Testis (tissue), 3 donors: ENCODE data around the gene SF3B2. TPM values are rescaled to one million over a fixed set of nuclear protein-coding genes. Genes with fewer than 3 reads are reported as not detected.

Source experiments
- DNase-seq: peaks from one replicate; pipeline ENCODE4 v3.0.0-alpha.2; 2019
- H3K27ac ChIP-seq, 2 donors: fragments of 200-600 bp; sonication (generic); one replicate each; pipeline ENCODE4 v1.5.1; 2019
- H3K27me3 ChIP-seq: fragments of 200-600 bp; sonication (generic); one replicate; pipeline ENCODE4 v1.5.1; 2019
- H3K36me3 ChIP-seq: fragments of 200-600 bp; sonication (generic); one replicate; pipeline ENCODE4 v1.5.1; 2017; ENCODE audit warnings: low read depth; ENCODE audit errors: missing control alignments
- H3K4me1 ChIP-seq: fragments of 200-600 bp; sonication (generic); one replicate; pipeline ENCODE4 v1.5.1; 2019
- H3K4me3 ChIP-seq, 2 donors: fragments of 200-600 bp; sonication (generic); one replicate each; pipeline ENCODE4 v1.5.1; 2017 to 2019
- H3K9me3 ChIP-seq: fragments of 200-600 bp; sonication (generic); one replicate; pipeline ENCODE4 v1.5.1; 2017
- POLR2A ChIP-seq: fragments of 450-650 bp; IDR thresholded peaks from one replicate; pipeline ENCODE4 v1.6.1; 2017; ENCODE audit warnings: antibody characterized with exemption, mild to moderate bottlenecking, moderate library complexity
- WGBS, 2 donors: methylation state at CpG; one replicate each; pipeline ENCODE4 v1.1.5; 2018; 5-methylcytosine and 5-hydroxymethylcytosine counted together
- intact Hi-C: fragments of 100-400 bp; cut with DNase I; formaldehyde crosslinking; loops from one replicate; pipeline ENCODE4 v1.15.1; 2023; ENCODE audit warnings: low total_unique reads
- polyA plus RNA-seq: library from polyadenylated mRNA; stranded (reverse); fragments of 350-450 nt; fragmentation: Illumina TruSeq; extraction: RNeasy Lipid Tissue Mini Kit (QIAGEN cat#74804); gene quantifications from one replicate; pipeline ENCODE4 v1.2.3, GENCODE V29; 2014; ENCODE audit warnings: low read depth, low replicate concordance; ENCODE audit not compliant: insufficient read depth
- total RNA-seq, 2 donors: library from RNA; depleted of rRNA; stranded (reverse); fragments of >200 nt; gene quantifications; one replicate each; pipeline ENCODE4 v1.2.3, GENCODE V29; 2016
- TF ChIP-seq, protein P1 (sequence below), 3 experiments: fragments of 450-650 bp in 2 of 3; fragments of 200-600 bp in 1 of 3; sonication (generic) in 1 of 3; IDR thresholded peaks; one replicate each; pipeline ENCODE4 v1.5.1; 2016 to 2019; ENCODE audit warnings: antibody characterized with exemption in 3 of 3, mild to moderate bottlenecking in 2 of 3, moderate library complexity in 1 of 3

SF3B2 gene
- total and polyA plus RNA-seq, 3 donors from 2014 or later: 307 to 341 (median 315) TPM

GRCh38 chr11:66070604-66071380, 18.6 kb downstream of the SF3B2 start:
- TF ChIP-seq POLR2A: no peak
- TF ChIP-seq, protein P1, sequence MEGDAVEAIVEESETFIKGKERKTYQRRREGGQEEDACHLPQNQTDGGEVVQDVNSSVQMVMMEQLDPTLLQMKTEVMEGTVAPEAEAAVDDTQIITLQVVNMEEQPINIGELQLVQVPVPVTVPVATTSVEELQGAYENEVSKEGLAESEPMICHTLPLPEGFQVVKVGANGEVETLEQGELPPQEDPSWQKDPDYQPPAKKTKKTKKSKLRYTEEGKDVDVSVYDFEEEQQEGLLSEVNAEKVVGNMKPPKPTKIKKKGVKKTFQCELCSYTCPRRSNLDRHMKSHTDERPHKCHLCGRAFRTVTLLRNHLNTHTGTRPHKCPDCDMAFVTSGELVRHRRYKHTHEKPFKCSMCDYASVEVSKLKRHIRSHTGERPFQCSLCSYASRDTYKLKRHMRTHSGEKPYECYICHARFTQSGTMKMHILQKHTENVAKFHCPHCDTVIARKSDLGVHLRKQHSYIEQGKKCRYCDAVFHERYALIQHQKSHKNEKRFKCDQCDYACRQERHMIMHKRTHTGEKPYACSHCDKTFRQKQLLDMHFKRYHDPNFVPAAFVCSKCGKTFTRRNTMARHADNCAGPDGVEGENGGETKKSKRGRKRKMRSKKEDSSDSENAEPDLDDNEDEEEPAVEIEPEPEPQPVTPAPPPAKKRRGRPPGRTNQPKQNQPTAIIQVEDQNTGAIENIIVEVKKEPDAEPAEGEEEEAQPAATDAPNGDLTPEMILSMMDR (IDR thresholded peaks at IDR 0.05): no peak

GRCh38 chr11:66071381-66071801, 19.2 kb downstream of the SF3B2 start:
- Histone ChIP-seq H3K27me3 (no peaks in the 10 kb centered on the region), H3K9me3 (no peaks in the 10 kb centered on the region), H3K27ac (peak overlapping the region; percentile 80 to 97), H3K4me1 (peaks cover 29% of the 10 kb centered on the region), H3K36me3 (no peaks in the 10 kb centered on the region), H3K4me3 (peak overlapping the region; percentile 89 to 94)
- WGBS, 2 donors: 13 to 20% methylated on average over 2 of the region's 2 CpGs
- intact Hi-C loops: no loop called here
- TF ChIP-seq POLR2A: no peak
- TF ChIP-seq, protein P1 (IDR thresholded peaks at IDR 0.05): no peak
- no peak for DNase-seq

More at GRCh38 chr11:66070604-66071380, 18.6 kb downstream of the SF3B2 start:
- no peaks in the 10 kb centered on the region for H3K27me3 ChIP-seq
- no peaks in the 10 kb centered on the region for H3K36me3 ChIP-seq
- H3K27ac ChIP-seq: peak overlapping the region; percentile 80 to 97
- no peaks in the 10 kb centered on the region for H3K9me3 ChIP-seq
- intact Hi-C loops: no loop called here
- peak; percentile 75 for DNase-seq
- peaks cover 29% of the 10 kb centered on the region for H3K4me1 ChIP-seq
- WGBS, 2 donors: 1 to 2% methylated on average over 12 to 36 of the region's 60 CpGs
- H3K4me3 ChIP-seq: peak overlapping the region; percentile 89 to 94

DNA sequence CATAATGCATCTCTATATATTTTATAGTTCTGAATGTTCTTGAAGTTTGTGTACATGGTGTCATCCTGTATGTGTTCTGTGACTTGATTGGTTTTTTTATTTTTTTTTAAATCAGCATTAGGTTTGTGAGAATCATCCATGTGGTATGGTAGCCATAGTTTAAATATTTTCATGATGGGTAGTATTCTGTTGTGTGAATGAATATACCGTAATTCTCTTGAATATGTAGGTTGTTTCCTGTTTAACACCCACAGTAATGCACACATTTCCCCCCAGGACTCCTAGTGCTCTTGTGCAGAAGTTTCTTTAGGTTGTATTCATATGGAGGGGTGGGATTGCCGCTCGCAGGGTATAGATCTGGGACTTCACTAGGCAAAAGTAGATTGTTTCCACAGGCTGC, 19.9 kb downstream of the SF3B2 start:
- no peak for TF ChIP-seq POLR2A
- TF ChIP-seq, protein P1 (IDR thresholded peaks at IDR 0.05): no peak
- H3K4me3 ChIP-seq: no peak overlapping the region
- H3K27ac ChIP-seq: peak overlapping the region in 1 of 2 donors; percentile 97
- no peak for DNase-seq
- H3K9me3 ChIP-seq: no peaks in the 10 kb centered on the region
- H3K27me3 ChIP-seq: no peaks in the 10 kb centered on the region
- no peaks in the 10 kb centered on the region for H3K36me3 ChIP-seq
- 85 to 91% methylated on average over 3 of the region's 3 CpGs for WGBS, 2 donors
- H3K4me1 ChIP-seq: peaks cover 29% of the 10 kb centered on the region
- intact Hi-C loops: no loop called here

GRCh38 chr11:66072518-66072917, 20.4 kb downstream of the SF3B2 start:
- Histone ChIP-seq H3K9me3 (no peaks in the 10 kb centered on the region), H3K27me3 (no peaks in the 10 kb centered on the region), H3K36me3 (no peaks in the 10 kb centered on the region), H3K4me3 (no peak overlapping the region), H3K27ac (peak overlapping the region in 1 of 2 donors; percentile 97), H3K4me1 (peaks cover 29% of the 10 kb centered on the region)
- TF ChIP-seq POLR2A: no peak
- TF ChIP-seq, protein P1 (IDR thresholded peaks at IDR 0.05): no peak
- intact Hi-C loops: no loop called here
- 78 to 79% methylated on average over 8 of the region's 8 CpGs for WGBS, 2 donors
- DNase-seq: no peak
